Karpas-422 (cell line): ENCODE results near the gene PALMD. TPM values are rescaled to one million over a fixed set of nuclear protein-coding genes. Genes with fewer than 3 reads are reported as not detected.

ENCODE experiments used
- DNase-seq: peaks from one replicate; pipeline ENCODE4 v3.0.0-alpha.2; 2015
- H2AFZ ChIP-seq: fragments of 200-600 bp; sonication (generic); 2 replicates; pipeline ENCODE4 v1.6.1; 2014; ENCODE audit warnings: antibody characterized with exemption, low read length, mixed read lengths
- H3K27ac ChIP-seq: fragments of 200-600 bp; sonication (generic); 2 replicates; pipeline ENCODE4 v1.5.1; 2014; ENCODE audit warnings: mild to moderate bottlenecking, low read length, moderate library complexity
- H3K27me3 ChIP-seq: fragments of 200-600 bp; sonication (generic); 2 replicates; pipeline ENCODE4 v1.6.1; 2014; ENCODE audit warnings: low read length, mixed read lengths
- H3K36me3 ChIP-seq: fragments of 200-600 bp; sonication (generic); 2 replicates; pipeline ENCODE4 v1.6.1; 2014; ENCODE audit warnings: low read length, mixed read lengths; ENCODE audit not compliant: insufficient read depth
- H3K4me1 ChIP-seq: fragments of 200-600 bp; sonication (generic); 2 replicates; pipeline ENCODE4 v1.6.1; 2014; ENCODE audit warnings: mild to moderate bottlenecking, low read length, mixed read lengths
- H3K4me2 ChIP-seq: fragments of 200-600 bp; sonication (generic); 2 replicates; pipeline ENCODE4 v1.6.1; 2014; ENCODE audit warnings: low read length, low read depth, mild to moderate bottlenecking; ENCODE audit not compliant: poor library complexity, severe bottlenecking
- H3K4me3 ChIP-seq: fragments of 200-600 bp; sonication (generic); 2 replicates; pipeline ENCODE4 v1.5.1; 2014; ENCODE audit warnings: mild to moderate bottlenecking, antibody characterized with exemption, low read length, mixed read lengths
- H3K79me2 ChIP-seq: fragments of 200-600 bp; sonication (generic); 2 replicates; pipeline ENCODE4 v1.6.1; 2014; ENCODE audit warnings: mild to moderate bottlenecking, low read length, mixed read lengths
- H3K9ac ChIP-seq: fragments of 200-600 bp; sonication (generic); 2 replicates; pipeline ENCODE4 v1.6.0; 2014; ENCODE audit warnings: low read length
- H3K9me2 ChIP-seq: fragments of 200-600 bp; sonication (generic), shearing (Covaris generic); replicated peaks from 2 replicates; pipeline ENCODE4 v1.6.0; 2014; ENCODE audit warnings: mild to moderate bottlenecking, low read length, moderate library complexity; ENCODE audit not compliant: insufficient read depth
- H3K9me3 ChIP-seq: fragments of 300-700, 200-600 bp; sonication (generic); 2 replicates; pipeline ENCODE4 v1.6.1; 2014; ENCODE audit warnings: low read length, mixed read lengths
- H4K20me1 ChIP-seq: fragments of 200-600 bp; sonication (generic); 2 replicates; pipeline ENCODE4 v1.6.1; 2014; ENCODE audit warnings: mild to moderate bottlenecking, antibody characterized with exemption, low read length, low read depth; ENCODE audit not compliant: insufficient read depth
- total RNA-seq: library from RNA; depleted of rRNA; stranded (reverse); fragments of >200 nt; shearing (Covaris generic); gene quantifications from 2 replicates; pipeline ENCODE4 v1.2.3, GENCODE V29; 2014; ENCODE audit warnings: low replicate concordance

The PALMD gene
- total RNA-seq, 1 experiment from 2014 or later, result not detected

GRCh38 chr1:99657213-99658030, 11.5 kb downstream of the PALMD start:
- H3K4me3 ChIP-seq, result no peak overlapping the region
- H3K9ac ChIP-seq, result no peak overlapping the region
- no peak overlapping the region for H3K4me2 ChIP-seq
- no peak for DNase-seq
- no peak overlapping the region for H3K27ac ChIP-seq
- H3K27me3 ChIP-seq, result no peaks in the 10 kb centered on the region
- no peak overlapping the region for H2AFZ ChIP-seq
- H3K79me2 ChIP-seq, result no peaks in the 10 kb centered on the region
- no peaks in the 10 kb centered on the region for H3K36me3 ChIP-seq
- no peaks in the 10 kb centered on the region for H4K20me1 ChIP-seq
- no peaks in the 10 kb centered on the region; the same call in 1 of the 2 replicates for H3K4me1 ChIP-seq
- H3K9me3 ChIP-seq, result no peaks in the 10 kb centered on the region
- H3K9me2 ChIP-seq, result no peaks in the 10 kb centered on the region

GRCh38 chr1:99658031-99658290, 12.0 kb downstream of the PALMD start:
- Histone ChIP-seq H3K27ac (no peak overlapping the region), H2AFZ (no peak overlapping the region), H3K79me2 (no peaks in the 10 kb centered on the region), H3K27me3 (no peaks in the 10 kb centered on the region), H3K9me2 (no peaks in the 10 kb centered on the region), H4K20me1 (no peaks in the 10 kb centered on the region), H3K9me3 (no peaks in the 10 kb centered on the region), H3K9ac (no peak overlapping the region), H3K4me3 (no peak overlapping the region), H3K4me2 (no peak overlapping the region), H3K36me3 (no peaks in the 10 kb centered on the region), H3K4me1 (no peaks in the 10 kb centered on the region; the same call in 1 of the 2 replicates)
- DNase-seq, result no peak

- no peaks in the 10 kb centered on the region for H3K27me3 ChIP-seq
- DNase-seq, result no peak
- H3K9me3 ChIP-seq, result no peaks in the 10 kb centered on the region
- H2AFZ ChIP-seq, result no peak overlapping the region
- no peaks in the 10 kb centered on the region; the same call in 1 of the 2 replicates for H3K4me1 ChIP-seq
- H3K79me2 ChIP-seq, result no peaks in the 10 kb centered on the region
- H3K27ac ChIP-seq, result no peak overlapping the region
- H3K4me3 ChIP-seq, result no peak overlapping the region
- H3K9ac ChIP-seq, result no peak overlapping the region
- no peaks in the 10 kb centered on the region for H4K20me1 ChIP-seq
- no peaks in the 10 kb centered on the region for H3K36me3 ChIP-seq
- no peak overlapping the region for H3K4me2 ChIP-seq
- no peaks in the 10 kb centered on the region for H3K9me2 ChIP-seq
Measured at GRCh38 chr1:99659755-99660210, 13.9 kb downstream of the PALMD start.

DNA sequence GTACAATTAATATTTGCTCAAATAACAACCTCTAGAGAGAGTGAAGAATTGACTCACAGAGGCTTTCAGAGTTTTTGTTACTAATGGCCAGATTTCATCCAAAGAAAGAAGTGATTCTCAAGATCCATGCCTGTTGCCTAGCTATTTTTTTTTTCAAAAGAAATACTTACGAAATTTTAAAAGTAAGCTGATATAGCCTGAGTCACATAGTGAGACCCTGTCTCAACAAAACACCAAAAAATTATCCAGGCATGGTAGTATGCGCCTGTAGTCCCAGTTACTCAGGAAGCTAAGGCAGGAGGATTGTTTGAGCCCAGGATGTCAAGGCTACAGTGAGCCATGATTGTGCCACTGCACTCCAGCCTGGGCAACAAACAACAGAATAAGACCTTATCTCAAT, 14.6 kb downstream of the PALMD start:
- Histone ChIP-seq H3K9ac (no peak overlapping the region), H3K27me3 (no peaks in the 10 kb centered on the region), H4K20me1 (no peaks in the 10 kb centered on the region), H3K4me2 (no peak overlapping the region), H3K9me3 (no peaks in the 10 kb centered on the region), H3K36me3 (no peaks in the 10 kb centered on the region), H3K4me3 (no peak overlapping the region), H3K79me2 (no peaks in the 10 kb centered on the region), H3K4me1 (no peaks in the 10 kb centered on the region; the same call in 1 of the 2 replicates), H3K9me2 (no peaks in the 10 kb centered on the region), H3K27ac (no peak overlapping the region), H2AFZ (no peak overlapping the region)
- DNase-seq, result no peak

- no peak overlapping the region for H3K4me3 ChIP-seq
- no peaks in the 10 kb centered on the region for H4K20me1 ChIP-seq
- no peak for DNase-seq
- no peak overlapping the region for H3K9ac ChIP-seq
- no peak overlapping the region for H2AFZ ChIP-seq
- H3K36me3 ChIP-seq, result no peaks in the 10 kb centered on the region
- H3K27ac ChIP-seq, result no peak overlapping the region
- H3K27me3 ChIP-seq, result no peaks in the 10 kb centered on the region
- H3K9me3 ChIP-seq, result no peaks in the 10 kb centered on the region
- no peak overlapping the region for H3K4me2 ChIP-seq
- H3K4me1 ChIP-seq, result no peaks in the 10 kb centered on the region; the same call in 1 of the 2 replicates
- no peaks in the 10 kb centered on the region for H3K79me2 ChIP-seq
- no peaks in the 10 kb centered on the region for H3K9me2 ChIP-seq
Measured at GRCh38 chr1:99661780-99662179, 15.9 kb downstream of the PALMD start.

- H2AFZ ChIP-seq, result no peak overlapping the region
- H3K4me1 ChIP-seq, result no peaks in the 10 kb centered on the region; the same call in 1 of the 2 replicates
- H3K4me3 ChIP-seq, result no peak overlapping the region
- no peak overlapping the region for H3K27ac ChIP-seq
- H3K9me2 ChIP-seq, result no peaks in the 10 kb centered on the region
- H3K9me3 ChIP-seq, result no peaks in the 10 kb centered on the region
- no peak overlapping the region for H3K4me2 ChIP-seq
- no peaks in the 10 kb centered on the region for H4K20me1 ChIP-seq
- no peaks in the 10 kb centered on the region for H3K27me3 ChIP-seq
- H3K79me2 ChIP-seq, result no peaks in the 10 kb centered on the region
- no peaks in the 10 kb centered on the region for H3K36me3 ChIP-seq
- H3K9ac ChIP-seq, result no peak overlapping the region
- no peak for DNase-seq
Measured at GRCh38 chr1:99662539-99663080, 16.7 kb downstream of the PALMD start.

DNA sequence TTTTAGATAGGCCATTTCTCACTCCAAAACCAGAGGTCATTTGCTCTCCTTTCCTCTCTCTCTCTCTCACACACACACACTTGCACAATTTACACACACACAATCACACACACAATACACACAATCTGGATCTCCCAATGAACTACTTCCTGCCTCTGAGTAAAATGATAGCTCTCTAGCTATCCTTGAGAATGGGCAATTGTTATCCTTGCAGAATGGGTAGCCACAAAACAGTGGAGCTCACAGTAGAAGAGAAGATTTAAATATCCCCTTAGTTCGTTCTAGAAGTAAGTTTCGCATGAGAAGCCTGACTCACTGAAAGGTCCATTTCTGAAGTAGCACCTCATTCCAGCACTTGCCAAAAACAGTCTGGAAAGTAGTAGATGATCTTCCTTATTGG, 17.6 kb downstream of the PALMD start:
- Histone ChIP-seq H3K27ac (no peak overlapping the region), H3K27me3 (no peaks in the 10 kb centered on the region), H3K79me2 (no peaks in the 10 kb centered on the region), H3K9me2 (no peaks in the 10 kb centered on the region), H3K9me3 (no peaks in the 10 kb centered on the region), H3K4me3 (no peak overlapping the region), H2AFZ (no peak overlapping the region), H3K4me2 (no peak overlapping the region), H3K36me3 (no peaks in the 10 kb centered on the region), H3K4me1 (no peaks in the 10 kb centered on the region; the same call in 1 of the 2 replicates), H4K20me1 (no peaks in the 10 kb centered on the region), H3K9ac (no peak overlapping the region)
- no peak for DNase-seq

DNA sequence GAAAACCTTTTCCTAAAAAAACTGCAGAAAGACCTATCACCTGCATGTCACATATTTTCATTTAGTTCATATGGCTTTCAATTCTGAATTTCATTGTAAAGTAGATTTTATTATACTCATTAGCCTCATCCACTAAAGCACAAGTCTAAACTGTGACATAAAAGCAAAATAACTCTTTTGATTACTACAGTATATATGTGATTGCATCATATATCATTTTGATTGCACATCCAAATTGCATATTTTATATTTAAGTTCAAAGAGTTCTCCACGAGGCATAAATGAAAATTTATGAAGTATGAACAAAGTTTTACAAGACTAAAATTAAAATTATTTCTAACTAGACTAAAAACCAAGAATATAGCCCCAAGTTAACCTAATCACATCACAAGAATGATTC, 19.3 kb downstream of the PALMD start:
- H3K9me3 ChIP-seq, result no peaks in the 10 kb centered on the region
- H3K9ac ChIP-seq, result no peak overlapping the region
- no peaks in the 10 kb centered on the region for H3K79me2 ChIP-seq
- no peaks in the 10 kb centered on the region for H3K27me3 ChIP-seq
- peaks cover 9% of the 10 kb centered on the region for H3K4me1 ChIP-seq
- H2AFZ ChIP-seq, result no peak overlapping the region
- no peak overlapping the region for H3K27ac ChIP-seq
- H4K20me1 ChIP-seq, result no peaks in the 10 kb centered on the region
- DNase-seq, result no peak
- H3K36me3 ChIP-seq, result no peaks in the 10 kb centered on the region
- H3K4me3 ChIP-seq, result no peak overlapping the region
- no peak overlapping the region for H3K4me2 ChIP-seq
- H3K9me2 ChIP-seq, result no peaks in the 10 kb centered on the region
